ENCODE measurements around the gene SLC30A1. TPM values are rescaled to one million over a fixed set of nuclear protein-coding genes. Genes with fewer than 3 reads are reported as not detected.

SLC30A1 gene
- total and polyA plus RNA-seq, 4 donors: 3.1 to 26.3 (median 14.4) TPM

DNA sequence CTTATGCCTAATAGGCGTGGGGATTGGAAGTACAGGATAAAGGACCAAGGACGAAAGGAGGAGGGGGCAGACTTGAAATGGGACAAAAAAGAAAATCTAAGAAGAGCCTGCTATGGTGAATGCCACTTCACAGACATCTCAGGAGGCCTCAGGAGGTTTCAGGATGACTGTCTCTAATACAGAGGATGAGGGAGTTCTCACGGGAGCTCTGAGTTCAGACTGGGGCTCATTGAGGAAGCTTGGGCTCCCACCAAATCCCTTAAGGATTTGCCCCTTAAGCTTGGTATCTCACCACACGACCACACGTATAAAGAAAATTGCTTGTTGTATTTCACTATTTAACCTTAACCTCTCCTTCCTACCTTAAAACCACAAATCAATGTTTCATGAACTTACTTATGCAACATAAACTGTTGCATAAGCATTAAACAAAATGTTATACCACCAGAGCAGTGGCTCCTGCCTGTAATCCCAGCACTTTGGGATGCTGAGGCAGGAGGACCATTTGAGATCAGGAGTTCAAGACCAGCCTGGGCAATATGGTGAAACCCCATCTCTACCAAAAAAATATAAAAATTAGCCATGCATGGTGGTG lies 12.4 kb downstream of the SLC30A1 start:
- Histone ChIP-seq H3K27me3 (ENCODE audit: control insufficient read depth in 3 of 3, insufficient read depth in 3 of 3, low read length in 2 of 3) (peaks cover 0 to 5% (median 0%) of the 10 kb centered on the region in 3 donors), H3K36me3 (ENCODE audit: control insufficient read depth in 4 of 4, insufficient read depth in 4 of 4, low read length in 4 of 4) (no peaks in the 10 kb centered on the region), H3K27ac (ENCODE audit: low read depth in 1 of 2, low read length in 1 of 2) (no peak overlapping the region), H3K9ac (ENCODE audit: insufficient read depth in 1 of 2, low read length in 2 of 2) (no peak overlapping the region), H3K9me3 (ENCODE audit: control insufficient read depth in 4 of 4, insufficient read depth in 3 of 4, low read length in 3 of 4) (no peaks in the 10 kb centered on the region), H3K4me1 (ENCODE audit: control insufficient read depth in 5 of 5, insufficient read depth in 5 of 5, low read length in 5 of 5) (no peaks in the 10 kb centered on the region), H3K4me3 (no peak overlapping the region)
- WGBS, 2 donors: 67 to 74% methylated on average over 5 of the region's 5 CpGs
- TF ChIP-seq, protein P1, sequence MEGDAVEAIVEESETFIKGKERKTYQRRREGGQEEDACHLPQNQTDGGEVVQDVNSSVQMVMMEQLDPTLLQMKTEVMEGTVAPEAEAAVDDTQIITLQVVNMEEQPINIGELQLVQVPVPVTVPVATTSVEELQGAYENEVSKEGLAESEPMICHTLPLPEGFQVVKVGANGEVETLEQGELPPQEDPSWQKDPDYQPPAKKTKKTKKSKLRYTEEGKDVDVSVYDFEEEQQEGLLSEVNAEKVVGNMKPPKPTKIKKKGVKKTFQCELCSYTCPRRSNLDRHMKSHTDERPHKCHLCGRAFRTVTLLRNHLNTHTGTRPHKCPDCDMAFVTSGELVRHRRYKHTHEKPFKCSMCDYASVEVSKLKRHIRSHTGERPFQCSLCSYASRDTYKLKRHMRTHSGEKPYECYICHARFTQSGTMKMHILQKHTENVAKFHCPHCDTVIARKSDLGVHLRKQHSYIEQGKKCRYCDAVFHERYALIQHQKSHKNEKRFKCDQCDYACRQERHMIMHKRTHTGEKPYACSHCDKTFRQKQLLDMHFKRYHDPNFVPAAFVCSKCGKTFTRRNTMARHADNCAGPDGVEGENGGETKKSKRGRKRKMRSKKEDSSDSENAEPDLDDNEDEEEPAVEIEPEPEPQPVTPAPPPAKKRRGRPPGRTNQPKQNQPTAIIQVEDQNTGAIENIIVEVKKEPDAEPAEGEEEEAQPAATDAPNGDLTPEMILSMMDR (IDR thresholded peaks at IDR 0.05; ENCODE audit: control extremely low read depth, extremely low read depth): no peak
- DNase-seq: no peak
- no peak for ATAC-seq (ENCODE audit: insufficient read depth, low FRiP score)

DNA sequence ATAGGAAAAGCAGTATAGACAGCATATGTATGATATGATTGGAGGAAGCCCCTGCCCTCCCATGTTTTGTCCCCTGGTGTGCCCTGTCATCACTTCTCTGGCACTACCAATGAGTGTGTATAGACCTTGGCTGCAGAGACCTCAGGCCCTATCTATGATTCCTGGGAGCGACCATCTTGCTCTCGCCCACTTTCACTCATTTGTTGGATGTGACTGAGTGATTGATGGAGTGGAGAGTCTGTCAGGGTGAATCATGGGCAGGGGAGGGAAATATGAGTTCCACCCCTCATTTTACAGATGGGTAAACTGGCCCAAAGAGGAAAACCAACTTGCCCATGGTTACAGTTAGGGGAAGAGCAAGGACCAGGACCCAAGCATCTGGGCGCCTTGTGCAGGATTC lies 14.9 kb downstream of the SLC30A1 start:
- DNase-seq: no peak
- H3K4me3 ChIP-seq: no peak overlapping the region
- no peaks in the 10 kb centered on the region for H3K4me1 ChIP-seq (ENCODE audit: control insufficient read depth in 5 of 5, insufficient read depth in 5 of 5, low read length in 5 of 5)
- H3K36me3 ChIP-seq (ENCODE audit: control insufficient read depth in 4 of 4, insufficient read depth in 4 of 4, low read length in 4 of 4): no peaks in the 10 kb centered on the region
- H3K9ac ChIP-seq (ENCODE audit: insufficient read depth in 1 of 2, low read length in 2 of 2): no peak overlapping the region
- no peak overlapping the region for H3K27ac ChIP-seq (ENCODE audit: low read depth in 1 of 2, low read length in 1 of 2)
- TF ChIP-seq, protein P1 (IDR thresholded peaks at IDR 0.05; ENCODE audit: control extremely low read depth, extremely low read depth): no peak
- no peak for ATAC-seq (ENCODE audit: insufficient read depth, low FRiP score)
- WGBS, 2 donors: 97% methylated on average over 3 of the region's 3 CpGs
- peaks cover 0 to 5% (median 0%) of the 10 kb centered on the region in 3 donors for H3K27me3 ChIP-seq (ENCODE audit: control insufficient read depth in 3 of 3, insufficient read depth in 3 of 3, low read length in 2 of 3)
- no peaks in the 10 kb centered on the region for H3K9me3 ChIP-seq (ENCODE audit: control insufficient read depth in 4 of 4, insufficient read depth in 3 of 4, low read length in 3 of 4)

DNA sequence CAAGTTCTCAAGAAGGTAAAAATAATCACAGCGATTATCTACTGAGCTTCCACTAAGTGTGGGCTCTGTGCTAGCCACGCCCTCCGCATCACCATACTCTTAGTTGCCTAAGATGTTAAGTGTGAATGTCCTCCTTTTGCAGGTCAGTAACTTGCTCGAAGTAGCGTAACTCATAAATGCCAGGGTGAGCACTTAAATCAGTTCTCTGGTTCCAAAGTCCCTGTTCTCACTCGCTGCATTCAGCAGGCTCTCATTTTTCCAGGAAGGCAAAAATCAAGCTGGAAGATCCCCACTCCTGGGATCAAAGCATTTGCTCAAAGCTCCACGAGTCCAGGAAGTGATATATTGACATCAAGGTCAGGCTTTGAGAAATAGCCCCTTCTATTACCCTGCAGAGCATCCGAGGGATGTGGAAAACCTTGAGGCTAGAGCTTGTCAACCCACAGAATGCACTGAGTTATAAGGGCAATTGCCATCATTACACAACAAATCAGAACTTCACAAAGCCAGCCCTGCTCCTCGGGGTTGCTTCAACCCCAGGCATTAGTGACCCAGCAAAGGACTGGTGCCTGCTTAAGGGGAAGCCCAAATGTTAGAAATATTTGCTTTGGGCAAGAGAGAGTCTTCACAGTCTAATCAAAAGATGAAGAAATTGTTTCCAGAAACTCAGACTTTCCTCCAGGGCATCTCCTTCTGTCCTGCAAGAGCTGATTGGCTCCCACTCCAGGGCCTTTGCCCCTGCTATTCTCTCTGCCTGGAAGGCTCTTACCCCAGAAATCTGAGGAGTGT lies 19.5 kb downstream of the SLC30A1 start:
- no peaks in the 10 kb centered on the region for H3K36me3 ChIP-seq (ENCODE audit: control insufficient read depth in 4 of 4, insufficient read depth in 4 of 4, low read length in 4 of 4)
- ATAC-seq (ENCODE audit: insufficient read depth, low FRiP score) (no peak), DNase-seq (no peak)
- no peak overlapping the region for H3K27ac ChIP-seq (ENCODE audit: low read depth in 1 of 2, low read length in 1 of 2)
- TF ChIP-seq, protein P1 (IDR thresholded peaks at IDR 0.05; ENCODE audit: control extremely low read depth, extremely low read depth): no peak
- H3K4me3 ChIP-seq: no peak overlapping the region
- H3K27me3 ChIP-seq (ENCODE audit: control insufficient read depth in 3 of 3, insufficient read depth in 3 of 3, low read length in 2 of 3): no peaks in the 10 kb centered on the region
- 70 to 86% methylated on average over 9 of the region's 9 CpGs for WGBS, 2 donors
- H3K9me3 ChIP-seq (ENCODE audit: control insufficient read depth in 4 of 4, insufficient read depth in 3 of 4, low read length in 3 of 4): no peaks in the 10 kb centered on the region
- no peak overlapping the region for H3K9ac ChIP-seq (ENCODE audit: insufficient read depth in 1 of 2, low read length in 2 of 2)
- no peaks in the 10 kb centered on the region for H3K4me1 ChIP-seq (ENCODE audit: control insufficient read depth in 5 of 5, insufficient read depth in 5 of 5, low read length in 5 of 5)

All from lung (tissue), 12 donors.